SW 1271 (cell line): ENCODE measurements around the gene HOXC9.

Experiments used
- DNase-seq, 2 experiments: peaks; one replicate each; lab custom pipeline; 2025; lab: John Stamatoyannopoulos, UW

The HOXC9 gene

GRCh38 chr12:54028314-54029201 lies 28.6 kb downstream of the HOXC9 start, which contains the start of gene HOXC6:
Gene HOXC6 (plus strand): TSS chr12:54028440. CDS start chr12:54028522, 82 bp downstream.
- no peak for DNase-seq

- DNase-seq: no peak
These were observed 29.8 kb downstream of the HOXC9 start for GRCh38 chr12:54029529-54030441.

GRCh38 chr12:54030442-54030801 lies 30.5 kb downstream of the HOXC9 start:
- DNase-seq: no peak

- DNase-seq: no peak
These were observed 31.0 kb downstream of the HOXC9 start for GRCh38 chr12:54030889-54031471.

GRCh38 chr12:54031480-54031879 lies 31.5 kb downstream of the HOXC9 start:
- DNase-seq: no peak

- no peak for DNase-seq
These were observed 32.2 kb downstream of the HOXC9 start for GRCh38 chr12:54032086-54032619.

GRCh38 chr12:54032627-54033100 lies 32.7 kb downstream of the HOXC9 start, which contains the start of gene HOXC5:
Gene HOXC5 (plus strand): TSS chr12:54033050. CDS start chr12:54033123, 73 bp downstream.
- DNase-seq: peak; percentile 34 to 52

- no peak for DNase-seq
These were observed 33.4 kb downstream of the HOXC9 start for GRCh38 chr12:54033106-54033979.

- DNase-seq: no peak
These were observed 34.2 kb downstream of the HOXC9 start for GRCh38 chr12:54033980-54034784.

GRCh38 chr12:54034785-54035310 lies 34.9 kb downstream of the HOXC9 start:
- DNase-seq: no peak

GRCh38 chr12:54035568-54036264 lies 35.8 kb downstream of the HOXC9 start:
- DNase-seq: no peak

GRCh38 chr12:54036620-54037359 lies 36.8 kb downstream of the HOXC9 start:
- DNase-seq: no peak

- no peak for DNase-seq
These were observed 37.7 kb downstream of the HOXC9 start for GRCh38 chr12:54037360-54038283.

- DNase-seq: no peak
These were observed 38.4 kb downstream of the HOXC9 start for GRCh38 chr12:54038284-54038870.

GRCh38 chr12:54038871-54039414 lies 39.0 kb downstream of the HOXC9 start:
- DNase-seq: no peak

GRCh38 chr12:54039417-54040147 lies 39.6 kb downstream of the HOXC9 start:
- DNase-seq: no peak
